HG03159 (cell line): Measurements from ENCODE around the gene DYNC2I2.

Source experiments
- ATAC-seq: cut with Tn5 transposase; IDR thresholded peaks from one replicate; pipeline ENCODE4 v1.9.1; 2021; ENCODE audit warnings: mild to moderate bottlenecking, moderate library complexity; ENCODE audit not compliant: unreplicated experiment

The DYNC2I2 gene

GRCh38 chr9:128636556-128637530, 19.8 kb downstream of the DYNC2I2 start:
- ATAC-seq = no peak

- no peak for ATAC-seq
Observed at GRCh38 chr9:128636024-128636390, 20.6 kb downstream of the DYNC2I2 start.

GRCh38 chr9:128635266-128636023, 21.2 kb downstream of the DYNC2I2 start:
- ATAC-seq = no peak

- no peak for ATAC-seq
Observed at GRCh38 chr9:128634651-128635262, 21.9 kb downstream of the DYNC2I2 start.

- ATAC-seq = no peak
Observed at GRCh38 chr9:128634111-128634510, 22.5 kb downstream of the DYNC2I2 start.

GRCh38 chr9:128633601-128634000, 23.0 kb downstream of the DYNC2I2 start:
- no peak for ATAC-seq

GRCh38 chr9:128633057-128633456, 23.6 kb downstream of the DYNC2I2 start:
- no peak for ATAC-seq

- no peak for ATAC-seq
Observed at GRCh38 chr9:128632486-128632885, 24.2 kb downstream of the DYNC2I2 start.

- no peak for ATAC-seq
Observed at GRCh38 chr9:128632066-128632465, 24.6 kb downstream of the DYNC2I2 start.

GRCh38 chr9:128631636-128632035, 25.0 kb downstream of the DYNC2I2 start:
- ATAC-seq = no peak

GRCh38 chr9:128629852-128630545, 26.6 kb downstream of the DYNC2I2 start:
- ATAC-seq = no peak

- no peak for ATAC-seq
Observed at GRCh38 chr9:128629136-128629535, 27.5 kb downstream of the DYNC2I2 start.

GRCh38 chr9:128628471-128629048, 28.1 kb downstream of the DYNC2I2 start:
- ATAC-seq = no peak

- ATAC-seq = no peak
Observed at GRCh38 chr9:128627906-128628305, 28.7 kb downstream of the DYNC2I2 start.

GRCh38 chr9:128627127-128627715, 29.4 kb downstream of the DYNC2I2 start:
- no peak for ATAC-seq

GRCh38 chr9:128626181-128626580, 30.5 kb downstream of the DYNC2I2 start:
- ATAC-seq = no peak

GRCh38 chr9:128625391-128626146, 31.1 kb downstream of the DYNC2I2 start:
- ATAC-seq = no peak

GRCh38 chr9:128624566-128624965, 32.1 kb downstream of the DYNC2I2 start:
- ATAC-seq = no peak

GRCh38 chr9:128621730-128622455, 34.8 kb downstream of the DYNC2I2 start:
- ATAC-seq = no peak
